NCI-H187 (cell line): ENCODE data around the gene WSB2.

Experiments used
- DNase-seq, 2 experiments: peaks; one replicate each; lab custom pipeline; 2025; lab: John Stamatoyannopoulos, UW

Gene WSB2

GRCh38 chr12:117986705-117987469, 74.1 kb downstream of the WSB2 start:
- no peak for DNase-seq

GRCh38 chr12:117985182-117985581, 75.8 kb downstream of the WSB2 start:
- DNase-seq, result no peak
